H9 (cell line): ENCODE measurements around the gene FAM120C. TPM values are rescaled to one million over a fixed set of nuclear protein-coding genes. Genes with fewer than 3 reads are reported as not detected.

Source experiments
- DNase-seq: peaks from one replicate; pipeline ENCODE4 v3.0.0-alpha.2; 2017
- H2AFZ ChIP-seq: one replicate; pipeline ENCODE4 v1.6.1; 2013; ENCODE audit warnings: mild to moderate bottlenecking, low read length, control low read depth, moderate library complexity
- H2AK5ac ChIP-seq: 2 replicates; pipeline ENCODE4 v1.6.1; 2013; ENCODE audit warnings: low read length, control low read depth, mixed read lengths; ENCODE audit not compliant: insufficient read length
- H2BK120ac ChIP-seq: one replicate; pipeline ENCODE4 v1.6.1; 2013; ENCODE audit warnings: low read depth, mild to moderate bottlenecking, low read length, control low read depth, inconsistent platforms; ENCODE audit not compliant: poor library complexity, severe bottlenecking
- H2BK12ac ChIP-seq: 2 replicates; pipeline ENCODE4 v1.6.1; 2013; ENCODE audit warnings: low read length, control low read depth, mixed read lengths, low read depth; ENCODE audit not compliant: insufficient read length
- H2BK15ac ChIP-seq: 2 replicates; pipeline ENCODE4 v1.6.1; 2013; ENCODE audit warnings: low read depth, low read length, control low read depth
- H2BK20ac ChIP-seq: one replicate; pipeline ENCODE4 v1.6.1; 2013; ENCODE audit warnings: low read depth, mild to moderate bottlenecking, low read length, control low read depth, inconsistent platforms; ENCODE audit not compliant: poor library complexity, severe bottlenecking
- H2BK5ac ChIP-seq: 2 replicates; pipeline ENCODE4 v1.6.1; 2013; ENCODE audit warnings: low read length, control low read depth, mixed read lengths; ENCODE audit not compliant: insufficient read length
- H3K14ac ChIP-seq: 2 replicates; pipeline ENCODE4 v1.6.1; 2013; ENCODE audit warnings: low read length, control low read depth; ENCODE audit not compliant: insufficient read depth
- H3K18ac ChIP-seq: 2 replicates; pipeline ENCODE4 v1.6.1; 2013; ENCODE audit warnings: low read depth, mild to moderate bottlenecking, mixed read lengths, low read length, control low read depth; ENCODE audit not compliant: insufficient read length
- H3K23ac ChIP-seq: 2 replicates; pipeline ENCODE4 v1.6.1; 2013; ENCODE audit warnings: low read length, control low read depth, mixed read lengths, low read depth; ENCODE audit not compliant: insufficient read length
- H3K23me2 ChIP-seq: 2 replicates; pipeline ENCODE4 v1.6.1; 2013; ENCODE audit warnings: low read depth, mild to moderate bottlenecking, mixed read lengths, low read length, control low read depth; ENCODE audit not compliant: insufficient read length, poor library complexity, severe bottlenecking
- H3K27ac ChIP-seq: 2 replicates; pipeline ENCODE4 v1.5.1; 2013; ENCODE audit warnings: low read length, control low read depth, mixed read lengths, low read depth; ENCODE audit not compliant: insufficient read length
- H3K27me3 ChIP-seq: 2 replicates; pipeline ENCODE4 v1.6.1; 2013; ENCODE audit warnings: low read length, control low read depth, inconsistent platforms; ENCODE audit not compliant: insufficient read depth
- H3K4ac ChIP-seq: 2 replicates; pipeline ENCODE4 v1.6.1; 2013; ENCODE audit warnings: low read depth, mild to moderate bottlenecking, control low read depth, inconsistent platforms, low read length, moderate library complexity
- H3K4me1 ChIP-seq: 2 replicates; pipeline ENCODE4 v1.6.1; 2013; ENCODE audit warnings: low read length, control low read depth, inconsistent platforms; ENCODE audit not compliant: insufficient read depth
- H3K4me2 ChIP-seq: 2 replicates; pipeline ENCODE4 v1.6.1; 2013; ENCODE audit warnings: low read length, control low read depth, mixed read lengths; ENCODE audit not compliant: insufficient read length, insufficient read depth
- H3K56ac ChIP-seq: 2 replicates; pipeline ENCODE4 v1.6.1; 2013; ENCODE audit warnings: low read depth, mild to moderate bottlenecking, mixed read lengths, low read length, control low read depth; ENCODE audit not compliant: insufficient read length
- H3K79me1 ChIP-seq: 2 replicates; pipeline ENCODE4 v1.6.1; 2013; ENCODE audit warnings: low read depth, mild to moderate bottlenecking, moderate library complexity, low read length, control low read depth, inconsistent platforms; ENCODE audit not compliant: insufficient read depth, poor library complexity, severe bottlenecking
- H3K79me2 ChIP-seq: 2 replicates; pipeline ENCODE4 v1.6.1; 2013; ENCODE audit warnings: low read length, control low read depth, inconsistent platforms; ENCODE audit not compliant: insufficient read depth
- H3K9ac ChIP-seq: 2 replicates; pipeline ENCODE4 v1.6.1; 2013; ENCODE audit warnings: low read length, control low read depth, mixed read lengths; ENCODE audit not compliant: insufficient read length; ENCODE audit errors: extremely low read depth
- H3K9me3 ChIP-seq: one replicate; pipeline ENCODE4 v1.6.1; 2013; ENCODE audit warnings: low read depth, low read length, inconsistent platforms; ENCODE audit not compliant: control insufficient read depth
- H3T11ph ChIP-seq: one replicate; pipeline ENCODE4 v1.6.1; 2013; ENCODE audit warnings: mild to moderate bottlenecking, low read length, control low read depth, inconsistent platforms
- H4K20me1 ChIP-seq: one replicate; pipeline ENCODE4 v1.6.1; 2013; ENCODE audit not compliant: control insufficient read depth, insufficient read length, insufficient read depth
- H4K5ac ChIP-seq: 2 replicates; pipeline ENCODE4 v1.6.1; 2013; ENCODE audit warnings: low read depth, mild to moderate bottlenecking, mixed read lengths, low read length, control low read depth; ENCODE audit not compliant: insufficient read length
- H4K8ac ChIP-seq: replicated peaks from 2 replicates; pipeline ENCODE4 v1.6.1; 2013; ENCODE audit warnings: low read length, control low read depth, mixed read lengths, low read depth; ENCODE audit not compliant: insufficient read length
- H4K91ac ChIP-seq: 2 replicates; pipeline ENCODE4 v1.6.1; 2013; ENCODE audit warnings: low read depth, mild to moderate bottlenecking, moderate library complexity, mixed read lengths, low read length, control low read depth; ENCODE audit not compliant: insufficient read length
- H3K27ac Mint-ChIP-seq, 3 experiments: 2 replicates in 2 of 3; 3 replicates in 1 of 3; pipeline ENCODE4 v1.8.0; 2020 to 2021; ENCODE audit warnings: mixed read lengths in 3 of 3, mild to moderate bottlenecking in 1 of 3, moderate library complexity in 1 of 3
- H3K27me3 Mint-ChIP-seq: 2 replicates; pipeline ENCODE4 v1.8.0; 2021; ENCODE audit warnings: low read depth, mild to moderate bottlenecking, moderate library complexity, mixed read lengths
- H3K36me3 Mint-ChIP-seq, 3 experiments: 2 replicates in 2 of 3; 3 replicates in 1 of 3; pipeline ENCODE4 v1.8.0; 2020 to 2021; ENCODE audit warnings: low read depth in 3 of 3, mixed read lengths in 3 of 3; ENCODE audit not compliant: insufficient read depth in 1 of 3
- H3K4me1 Mint-ChIP-seq, 2 experiments: 2 replicates each; pipeline ENCODE4 v1.8.0; 2020; ENCODE audit warnings: mixed read lengths in 2 of 2
- H3K4me3 Mint-ChIP-seq, 2 experiments: 2 replicates in 1 of 2; 3 replicates in 1 of 2; pipeline ENCODE4 v1.8.0; 2020 to 2021; ENCODE audit warnings: mild to moderate bottlenecking in 2 of 2, mixed read lengths in 2 of 2, moderate library complexity in 1 of 2
- H3K9me3 Mint-ChIP-seq, 2 experiments: 2 replicates in 1 of 2; 3 replicates in 1 of 2; pipeline ENCODE4 v1.8.0; 2020; ENCODE audit warnings: mild to moderate bottlenecking in 2 of 2, mixed read lengths in 2 of 2, moderate library complexity in 1 of 2
- WGBS: extraction: QIAGEN DNeasy Blood & Tissue Kit; methylation state at CpG from one replicate; pipeline ENCODE4 v1.1.7; 2013; ENCODE audit warnings: missing lambda C conversion rate, low lambda C conversion rate, mixed read lengths; ENCODE audit not compliant: insufficient read length; ENCODE audit errors: extremely low coverage; 5-methylcytosine and 5-hydroxymethylcytosine counted together
- total RNA-seq: library from RNA; stranded (reverse); gene quantifications from 2 replicates; pipeline ENCODE4 v1.2.1, GENCODE V29; 2021
- TF ChIP-seq, protein P1 (sequence below): fragments of 200-600 bp; sonication (generic); conservative IDR thresholded peaks from 3 replicates; pipeline ENCODE4 v1.8.0; 2021; ENCODE audit warnings: antibody characterized with exemption, mild to moderate bottlenecking

FAM120C gene
- total RNA-seq, 1 experiment from 2014 or later: 9.2 TPM

DNA sequence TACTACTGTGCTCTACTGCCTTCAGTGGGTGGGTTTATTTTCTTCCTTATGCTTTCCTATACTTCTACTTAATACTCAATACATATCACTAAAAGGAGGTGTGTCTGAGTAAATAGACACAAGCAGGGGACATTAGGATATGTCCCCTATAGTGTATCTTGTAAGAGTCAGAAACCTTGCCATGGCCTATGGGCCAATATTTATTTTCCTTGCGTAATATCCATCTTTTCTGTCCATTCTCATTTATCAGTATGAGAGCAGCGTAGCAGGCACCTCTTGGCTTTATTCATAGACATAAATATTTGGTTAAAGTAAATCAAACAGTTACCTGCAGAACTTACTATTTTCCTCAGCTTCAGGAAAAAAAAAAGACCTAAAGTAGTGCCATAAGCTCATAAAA, 92.2 kb downstream of the FAM120C start:
- Histone ChIP-seq H3K27ac (no peak overlapping the region), H4K20me1 (no peaks in the 10 kb centered on the region), H3K27me3 (no peaks in the 10 kb centered on the region), H3K79me1 (no peaks in the 10 kb centered on the region), H3T11ph (no peak overlapping the region), H2BK5ac (no peak overlapping the region), H2AFZ (no peak overlapping the region), H3K79me2 (no peaks in the 10 kb centered on the region), H2BK120ac (no peak overlapping the region), H3K14ac (no peak overlapping the region), H3K23ac (no peak overlapping the region), H3K9me3 (peaks cover 2% of the 10 kb centered on the region), H4K8ac (no peak overlapping the region), H3K18ac (no peak overlapping the region), H3K4me1 (no peaks in the 10 kb centered on the region), H4K91ac (no peak overlapping the region), H2BK15ac (no peak overlapping the region), H2AK5ac (no peak overlapping the region), H3K56ac (no peak overlapping the region), H3K4ac (no peak overlapping the region), H2BK20ac (no peak overlapping the region), H4K5ac (no peak overlapping the region), H3K9ac (no peak overlapping the region), H3K23me2 (no peaks in the 10 kb centered on the region), H2BK12ac (no peak overlapping the region), H3K4me2 (no peak overlapping the region)
- Mint-ChIP-seq H3K4me3 (no peak overlapping the region), H3K4me1 (peaks cover 0 to 2% of the 10 kb centered on the region in 2 experiments; a peak in 1 of 4 replicates), H3K27me3 (no peaks in the 10 kb centered on the region), H3K9me3 (peaks cover 56 to 63% of the 10 kb centered on the region in 2 experiments), H3K27ac (no peak overlapping the region), H3K36me3 (peaks cover 2 to 8% (median 2%) of the 10 kb centered on the region in 3 experiments; a peak in 5 of 7 replicates)
- TF ChIP-seq, protein P1, sequence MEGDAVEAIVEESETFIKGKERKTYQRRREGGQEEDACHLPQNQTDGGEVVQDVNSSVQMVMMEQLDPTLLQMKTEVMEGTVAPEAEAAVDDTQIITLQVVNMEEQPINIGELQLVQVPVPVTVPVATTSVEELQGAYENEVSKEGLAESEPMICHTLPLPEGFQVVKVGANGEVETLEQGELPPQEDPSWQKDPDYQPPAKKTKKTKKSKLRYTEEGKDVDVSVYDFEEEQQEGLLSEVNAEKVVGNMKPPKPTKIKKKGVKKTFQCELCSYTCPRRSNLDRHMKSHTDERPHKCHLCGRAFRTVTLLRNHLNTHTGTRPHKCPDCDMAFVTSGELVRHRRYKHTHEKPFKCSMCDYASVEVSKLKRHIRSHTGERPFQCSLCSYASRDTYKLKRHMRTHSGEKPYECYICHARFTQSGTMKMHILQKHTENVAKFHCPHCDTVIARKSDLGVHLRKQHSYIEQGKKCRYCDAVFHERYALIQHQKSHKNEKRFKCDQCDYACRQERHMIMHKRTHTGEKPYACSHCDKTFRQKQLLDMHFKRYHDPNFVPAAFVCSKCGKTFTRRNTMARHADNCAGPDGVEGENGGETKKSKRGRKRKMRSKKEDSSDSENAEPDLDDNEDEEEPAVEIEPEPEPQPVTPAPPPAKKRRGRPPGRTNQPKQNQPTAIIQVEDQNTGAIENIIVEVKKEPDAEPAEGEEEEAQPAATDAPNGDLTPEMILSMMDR: no peak
- DNase-seq: no peak
- no CpG with 5 or more reads among the region's 2 CpGs for WGBS
